Neural progenitor cell (in vitro differentiated cells): Measurements from ENCODE around the gene MYMK. TPM values are rescaled to one million over a fixed set of nuclear protein-coding genes. Genes with fewer than 3 reads are reported as not detected.

Experiments used
- DNase-seq: peaks from one replicate; pipeline ENCODE4 v3.0.0-alpha.2; 2016; ENCODE audit warnings: low spot score
- H2AFZ ChIP-seq: fragments of 200-600 bp; sonication (generic); replicated peaks from 2 replicates; pipeline ENCODE4 v1.6.1; 2016; ENCODE audit warnings: antibody characterized with exemption
- H3F3A ChIP-seq: fragments of 200-600 bp; sonication (generic); 2 replicates; pipeline ENCODE4 v1.6.1; 2016; ENCODE audit warnings: antibody characterized with exemption, low read depth
- H3K27ac ChIP-seq: fragments of 200-600 bp; sonication (generic); 2 replicates; pipeline ENCODE4 v1.5.1; 2016; ENCODE audit warnings: mild to moderate bottlenecking
- H3K27me3 ChIP-seq: fragments of 200-600 bp; sonication (generic); 2 replicates; pipeline ENCODE4 v1.6.1; 2016; ENCODE audit warnings: mild to moderate bottlenecking, moderate library complexity
- H3K36me3 ChIP-seq: fragments of 200-600 bp; sonication (generic); 2 replicates; pipeline ENCODE4 v1.5.1; 2016
- H3K4me1 ChIP-seq: fragments of 200-600 bp; sonication (generic); 2 replicates; pipeline ENCODE4 v1.6.1; 2016; ENCODE audit warnings: mixed run types
- H3K4me2 ChIP-seq: fragments of 200-600 bp; sonication (generic); 2 replicates; pipeline ENCODE4 v1.6.1; 2016
- H3K4me3 ChIP-seq: fragments of 200-600 bp; sonication (generic); 2 replicates; pipeline ENCODE4 v1.5.1; 2016
- H3K79me2 ChIP-seq: fragments of 200-600 bp; sonication (generic); 2 replicates; pipeline ENCODE4 v1.6.1; 2016; ENCODE audit warnings: low read depth
- H3K9ac ChIP-seq: fragments of 200-600 bp; sonication (generic); 2 replicates; pipeline ENCODE4 v1.6.1; 2016
- H3K9me3 ChIP-seq: fragments of 200-600 bp; sonication (generic); 2 replicates; pipeline ENCODE4 v1.5.1; 2016; ENCODE audit warnings: low read depth
- H4K20me1 ChIP-seq: fragments of 200-600 bp; sonication (generic); 2 replicates; pipeline ENCODE4 v1.6.1; 2016; ENCODE audit warnings: low read depth
- H3K27ac Mint-ChIP-seq: 3 replicates; pipeline ENCODE4 v1.8.0; 2021; ENCODE audit warnings: mixed read lengths
- H3K27me3 Mint-ChIP-seq: 2 replicates; pipeline ENCODE4 v1.8.0; 2022; ENCODE audit warnings: low read depth, mild to moderate bottlenecking, inconsistent platforms, moderate library complexity, mixed read lengths; ENCODE audit not compliant: insufficient read depth
- H3K36me3 Mint-ChIP-seq: 3 replicates; pipeline ENCODE4 v1.8.0; 2021; ENCODE audit warnings: mixed read lengths
- H3K4me1 Mint-ChIP-seq: 3 replicates; pipeline ENCODE4 v1.8.0; 2021; ENCODE audit warnings: mixed read lengths
- H3K4me3 Mint-ChIP-seq: 3 replicates; pipeline ENCODE4 v1.8.0; 2021; ENCODE audit warnings: mild to moderate bottlenecking, moderate library complexity, mixed read lengths
- H3K9me3 Mint-ChIP-seq: 3 replicates; pipeline ENCODE4 v1.8.0; 2020; ENCODE audit warnings: mixed read lengths
- CTCF ChIP-seq: fragments of 200-600 bp; sonication (generic); IDR thresholded peaks from 2 replicates; pipeline ENCODE4 v1.5.1; 2017; ENCODE audit warnings: antibody characterized with exemption, mild to moderate bottlenecking
- EZH2 ChIP-seq: fragments of 200-600 bp; sonication (generic); IDR thresholded peaks from 2 replicates; pipeline ENCODE4 v1.6.1; 2017; ENCODE audit warnings: antibody characterized with exemption, mild to moderate bottlenecking, moderate library complexity
- EZH2phosphoT487 ChIP-seq: fragments of 200-600 bp; sonication (generic); IDR thresholded peaks from 2 replicates; pipeline ENCODE4 v1.6.1; 2017; ENCODE audit warnings: antibody characterized with exemption
- total RNA-seq: library from RNA; depleted of rRNA; stranded (reverse); fragments of >200 nt; gene quantifications from 2 replicates; pipeline ENCODE4 v1.2.3, GENCODE V29; 2015; ENCODE audit warnings: low replicate concordance

The MYMK gene
- total RNA-seq, 1 donor from 2014 or later, result not detected

GRCh38 chr9:133492061-133493021, 32.4 kb downstream of the MYMK start:
- Mint-ChIP-seq H3K27me3 (peaks cover 11% of the 10 kb centered on the region), H3K4me3 (peak overlapping the region; percentile 25), H3K4me1 (peaks cover 14% of the 10 kb centered on the region), H3K36me3 (no peaks in the 10 kb centered on the region), H3K27ac (no peak overlapping the region), H3K9me3 (no peaks in the 10 kb centered on the region)
- Histone ChIP-seq H3K9me3 (no peaks in the 10 kb centered on the region), H3F3A (peaks cover 9% of the 10 kb centered on the region), H3K79me2 (no peaks in the 10 kb centered on the region), H3K36me3 (no peaks in the 10 kb centered on the region), H4K20me1 (no peaks in the 10 kb centered on the region), H3K4me3 (no peak overlapping the region), H3K27ac (no peak overlapping the region), H2AFZ (no peak overlapping the region), H3K4me1 (no peaks in the 10 kb centered on the region), H3K4me2 (no peak overlapping the region), H3K27me3 (no peaks in the 10 kb centered on the region), H3K9ac (no peak overlapping the region)
- no peak for TF ChIP-seq CTCF
- TF ChIP-seq EZH2, result no peak
- no peak for TF ChIP-seq EZH2phosphoT487
- no peak for DNase-seq

GRCh38 chr9:133491656-133491925, 33.2 kb downstream of the MYMK start:
- no peaks in the 10 kb centered on the region for H3K36me3 Mint-ChIP-seq
- TF ChIP-seq EZH2 (no peak), CTCF (no peak), EZH2phosphoT487 (no peak)

GRCh38 chr9:133490865-133491655, 33.7 kb downstream of the MYMK start:
- peaks cover 10% of the 10 kb centered on the region for H3K27me3 Mint-ChIP-seq
- Histone ChIP-seq H3K4me1 (no peaks in the 10 kb centered on the region), H2AFZ (no peak overlapping the region), H3K9ac (no peak overlapping the region), H3K36me3 (no peaks in the 10 kb centered on the region), H3K79me2 (no peaks in the 10 kb centered on the region), H3K4me2 (no peak overlapping the region), H3K27ac (no peak overlapping the region), H3K9me3 (no peaks in the 10 kb centered on the region), H3F3A (peaks cover 8% of the 10 kb centered on the region), H3K27me3 (no peaks in the 10 kb centered on the region), H3K4me3 (no peak overlapping the region), H4K20me1 (no peaks in the 10 kb centered on the region)
- no peak for DNase-seq
- H3K27ac Mint-ChIP-seq, result no peak overlapping the region
- no peak overlapping the region for H3K4me3 Mint-ChIP-seq
- no peaks in the 10 kb centered on the region for H3K9me3 Mint-ChIP-seq
- no peak for TF ChIP-seq EZH2phosphoT487
- no peak for TF ChIP-seq CTCF
- no peak for TF ChIP-seq EZH2
- no peaks in the 10 kb centered on the region for H3K36me3 Mint-ChIP-seq
- H3K4me1 Mint-ChIP-seq, result peaks cover 9% of the 10 kb centered on the region

More at GRCh38 chr9:133491656-133491925, 33.2 kb downstream of the MYMK start:
- H3K4me1 Mint-ChIP-seq, result peaks cover 9% of the 10 kb centered on the region
- no peak for DNase-seq
- H3K79me2 ChIP-seq, result no peaks in the 10 kb centered on the region
- H3K36me3 ChIP-seq, result no peaks in the 10 kb centered on the region
- H3K27me3 Mint-ChIP-seq, result peaks cover 10% of the 10 kb centered on the region
- no peaks in the 10 kb centered on the region for H3K9me3 Mint-ChIP-seq
- no peaks in the 10 kb centered on the region for H3K9me3 ChIP-seq
- no peak overlapping the region for H3K27ac ChIP-seq
- H3K27me3 ChIP-seq, result no peaks in the 10 kb centered on the region
- H3K27ac Mint-ChIP-seq, result no peak overlapping the region
- H2AFZ ChIP-seq, result no peak overlapping the region
- no peak overlapping the region for H3K4me3 Mint-ChIP-seq
- no peak overlapping the region for H3K9ac ChIP-seq
- peaks cover 9% of the 10 kb centered on the region for H3F3A ChIP-seq
- H3K4me3 ChIP-seq, result no peak overlapping the region
- H3K4me2 ChIP-seq, result no peak overlapping the region
- H4K20me1 ChIP-seq, result no peaks in the 10 kb centered on the region
- H3K4me1 ChIP-seq, result no peaks in the 10 kb centered on the region
